Measurements from ENCODE around the gene USP32. TPM values are rescaled to one million over a fixed set of nuclear protein-coding genes. Genes with fewer than 3 reads are reported as not detected.
"Not testable (repeated sequence)": the region's sequence is repeated elsewhere in the genome, so short reads cannot be mapped to it uniquely, and the experiment has no call there.

Gene USP32
- total and polyA plus RNA-seq, 2 of the 8 experiments (the other 6 are each of a cell fraction or from before 2014, with no cell fraction given) = 29.6 to 112 TPM

GRCh38 chr17:60342492-60342891 is 49.4 kb downstream of the USP32 start:
- CTCF ChIA-PET (ENCODE audit: partially characterized antibody) = interaction anchor here (0.7 kb wide), 1 partner anchor 29 kb away, joined by 3 read pairs; no protein-coding TSS in a partner anchor
- H3K9me3 ChIP-seq (ENCODE audit: insufficient read depth in 2 of 2, low read depth in 1 of 2, low read length in 1 of 2) = not testable (repeated sequence)

More at GRCh38 chr17:60342492-60342891, 49.4 kb downstream of the USP32 start:
- H3K18ac ChIP-seq (ENCODE audit: extremely low read depth, low read length); H4K5ac ChIP-seq (ENCODE audit: insufficient read length, low read depth, low read length); H2AK5ac ChIP-seq (ENCODE audit: low read depth, low read length); H3K27ac ChIP-seq (ENCODE audit: low read depth, low read length); H3K79me1 ChIP-seq (ENCODE audit: low read depth, low read length); H3K4me1 ChIP-seq (replicated peaks in 1 of 4; ENCODE audit: control insufficient read depth in 3 of 4, insufficient read depth in 4 of 4, low read length in 3 of 4); H2BK15ac ChIP-seq (ENCODE audit: low read length); H3K4ac ChIP-seq (replicated peaks; ENCODE audit: insufficient read length, low read depth, low read length); H3K23ac ChIP-seq (ENCODE audit: insufficient read length); H2BK5ac ChIP-seq (ENCODE audit: low read depth, low read length); H2BK12ac ChIP-seq (ENCODE audit: low read depth, low read length); DNase-seq (ENCODE audit: low read depth in 1 of 2, low spot score in 2 of 2); H4K91ac ChIP-seq (replicated peaks; ENCODE audit: insufficient read length, low read length); H2AFZ ChIP-seq (ENCODE audit: low read length); H2BK20ac ChIP-seq (ENCODE audit: low read length); POLR2A ChIA-PET (ENCODE audit: partially characterized antibody); H4K8ac ChIP-seq (ENCODE audit: extremely low read depth, insufficient read depth, low read length); H3K9ac ChIP-seq (replicated peaks in 1 of 4; ENCODE audit: extremely low read depth in 1 of 4, low read depth in 3 of 4, low read length in 3 of 4); H3K4me2 ChIP-seq (ENCODE audit: insufficient read depth in 1 of 2, low read depth in 2 of 2, low read length in 2 of 2); H3K23me2 ChIP-seq (ENCODE audit: low read depth, low read length); H3K4me3 ChIP-seq (ENCODE audit: extremely low read depth in 1 of 4, insufficient read depth in 2 of 4, low read depth in 3 of 4, low read length in 4 of 4); H3K56ac ChIP-seq (replicated peaks; ENCODE audit: insufficient read length, low read depth, low read length); H4K20me1 ChIP-seq (replicated peaks in 1 of 2; ENCODE audit: control insufficient read depth in 1 of 2, insufficient read depth in 2 of 2, low read length in 2 of 2); H3K27me3 ChIP-seq (replicated peaks in 1 of 4; ENCODE audit: control insufficient read depth in 3 of 4, extremely low read depth in 1 of 4, insufficient read depth in 3 of 4, low read length in 3 of 4); H3K14ac ChIP-seq (ENCODE audit: insufficient read length); FAIRE-seq; H2BK120ac ChIP-seq (replicated peaks; ENCODE audit: low read depth, low read length): not testable (repeated sequence)
- peaks cover 0 to 44% of the 10 kb centered on the region in 2 experiments; a peak in 3 of 4 replicates for H3K79me2 ChIP-seq (ENCODE audit: control insufficient read depth in 1 of 2, insufficient read depth in 2 of 2, low read length in 2 of 2)
- H3K36me3 ChIP-seq (ENCODE audit: control insufficient read depth in 2 of 4, insufficient read depth in 4 of 4, low read length in 3 of 4) = peaks cover 3 to 23% (median 12%) of the 10 kb centered on the region in 4 experiments; a peak in 5 of 8 replicates
- WGBS, 2 experiments (ENCODE audit: extremely low coverage in 1 of 2, insufficient coverage in 1 of 2, insufficient read length in 1 of 2, insufficient replicate concordance in 2 of 2, low coverage in 1 of 2, low lambda C conversion rate in 2 of 2, missing lambda C conversion rate in 1 of 2) = 92% methylated on average over 7 of the region's 7 CpGs; no CpG with 5 or more reads in 1 of the 2 experiments
